D721Med (cell line): ENCODE data around the gene SGCD.

Experiments
- DNase-seq: peaks from one replicate; pipeline ENCODE4 v3.0.0; 2011; ENCODE audit warnings: low spot score; ENCODE audit not compliant: insufficient read length
- FAIRE-seq: peaks from 2 replicates; lab custom pipeline; 2011; peaks lifted over from hg19 to GRCh38; lab: Jason Lieb, UNC
- CTCF ChIP-seq: IDR thresholded peaks from 2 replicates; pipeline ENCODE4 v1.5.1; 2012; ENCODE audit warnings: mild to moderate bottlenecking, control low read depth; ENCODE audit not compliant: insufficient read depth; ENCODE audit errors: missing control alignments

Gene SGCD

GRCh38 chr5:156778139-156778706, 451.3 kb downstream of the SGCD start:
- no peak for FAIRE-seq
- no peak for DNase-seq
- no peak for TF ChIP-seq CTCF

- FAIRE-seq (peak; percentile 11), DNase-seq (no peak)
- no peak for TF ChIP-seq CTCF
Observed at GRCh38 chr5:156778752-156779151, 451.8 kb downstream of the SGCD start.

GRCh38 chr5:156779436-156779835, 452.5 kb downstream of the SGCD start:
- no peak for FAIRE-seq
- no peak for TF ChIP-seq CTCF
- DNase-seq: no peak

- FAIRE-seq (no peak), DNase-seq (no peak)
- TF ChIP-seq CTCF: no peak
Observed at GRCh38 chr5:156783092-156783491, 456.1 kb downstream of the SGCD start.

GRCh38 chr5:156794687-156795086, 467.7 kb downstream of the SGCD start:
- no peak for DNase-seq
- no peak for FAIRE-seq
- no peak for TF ChIP-seq CTCF

GRCh38 chr5:156798201-156798600, 471.2 kb downstream of the SGCD start:
- TF ChIP-seq CTCF: no peak
- DNase-seq (no peak), FAIRE-seq (no peak)

- DNase-seq (no peak), FAIRE-seq (no peak)
- no peak for TF ChIP-seq CTCF
Observed at GRCh38 chr5:156799171-156799570, 472.2 kb downstream of the SGCD start.
